ENCODE data around the gene GP2.

Gene GP2

GRCh38 chr16:20327444-20328041 is at the start of gene GP2:
TSS of gene GP2 (minus strand) at chr16:20327513. CDS start at chr16:20326431, 1,082 bp downstream.
- no peak for DNase-seq (ENCODE audit: low spot score)

- DNase-seq (ENCODE audit: low spot score) = no peak
These were observed 45.4 kb upstream of the GP2 start for GRCh38 chr16:20372701-20373100.

- DNase-seq (ENCODE audit: low spot score) = no peak
These were observed 42.2 kb upstream of the GP2 start for GRCh38 chr16:20369452-20370054.

- no peak for DNase-seq (ENCODE audit: low spot score)
These were observed 36.7 kb upstream of the GP2 start for GRCh38 chr16:20364051-20364450.

GRCh38 chr16:20363191-20363590 is 35.9 kb upstream of the GP2 start:
- DNase-seq (ENCODE audit: low spot score) = no peak

- peak; percentile 22 for DNase-seq (ENCODE audit: low spot score)
These were observed 32.7 kb upstream of the GP2 start for GRCh38 chr16:20359997-20360396.

GRCh38 chr16:20355114-20355782 is 27.9 kb upstream of the GP2 start:
- DNase-seq (ENCODE audit: low spot score) = no peak

- no peak for DNase-seq (ENCODE audit: low spot score)
These were observed 26.1 kb upstream of the GP2 start for GRCh38 chr16:20353379-20353778.

- no peak for DNase-seq (ENCODE audit: low spot score)
These were observed 25.3 kb upstream of the GP2 start, which contains the start of gene UMOD for GRCh38 chr16:20352615-20353014. TSS of gene UMOD (minus strand) at chr16:20352715. CDS start at chr16:20350737, 1,978 bp downstream.

GRCh38 chr16:20349615-20350014 is 22.3 kb upstream of the GP2 start:
- DNase-seq (ENCODE audit: low spot score) = no peak

- DNase-seq (ENCODE audit: low spot score) = no peak
These were observed 21.3 kb upstream of the GP2 start for GRCh38 chr16:20348365-20349185.

GRCh38 chr16:20347666-20348364 is 20.5 kb upstream of the GP2 start:
- no peak for DNase-seq (ENCODE audit: low spot score)

- DNase-seq (ENCODE audit: low spot score) = no peak
These were observed 17.3 kb upstream of the GP2 start for GRCh38 chr16:20344611-20345010.

GRCh38 chr16:20339744-20340143 is 12.4 kb upstream of the GP2 start:
- DNase-seq (ENCODE audit: low spot score) = no peak

GRCh38 chr16:20336955-20337354 is 9.6 kb upstream of the GP2 start:
- no peak for DNase-seq (ENCODE audit: low spot score)

- DNase-seq (ENCODE audit: low spot score) = no peak
These were observed 7.1 kb upstream of the GP2 start for GRCh38 chr16:20334396-20334795.

GRCh38 chr16:20333120-20333519 is 5.8 kb upstream of the GP2 start:
- no peak for DNase-seq (ENCODE audit: low spot score)

- DNase-seq (ENCODE audit: low spot score) = no peak
These were observed 5.1 kb upstream of the GP2 start for GRCh38 chr16:20332411-20332810.

- DNase-seq (ENCODE audit: low spot score) = no peak
These were observed 4.3 kb upstream of the GP2 start for GRCh38 chr16:20331635-20332034.

GRCh38 chr16:20329392-20330138 is 2.3 kb upstream of the GP2 start:
- no peak for DNase-seq (ENCODE audit: low spot score)

GRCh38 chr16:20326321-20326720 is 992 bp downstream of the GP2 start:
- DNase-seq (ENCODE audit: low spot score) = no peak

Measured in HuH-7.5 (cell line).